Lower lobe of right lung (tissue), 2 donors: ENCODE data around the gene SORCS2. TPM values are rescaled to one million over a fixed set of nuclear protein-coding genes. Genes with fewer than 3 reads are reported as not detected.

Source experiments
- ATAC-seq, 2 donors: fragments of 200-7000 bp; cut with Tn5 transposase; one replicate each; pipeline ENCODE4 v1.9.1; 2020 to 2022; ENCODE audit warnings: mild to moderate bottlenecking in 2 of 2, moderate library complexity in 2 of 2
- DNase-seq: peaks from one replicate; pipeline ENCODE4 v3.0.0-alpha.2; 2020
- H3K27ac ChIP-seq: fragments of 200-600 bp; one replicate; pipeline ENCODE4 v1.8.0; 2022
- H3K27me3 ChIP-seq: fragments of 200-600 bp; one replicate; pipeline ENCODE4 v1.8.0; 2022; ENCODE audit warnings: low read depth
- H3K36me3 ChIP-seq: fragments of 200-600 bp; one replicate; pipeline ENCODE4 v1.8.0; 2022; ENCODE audit warnings: mild to moderate bottlenecking
- H3K4me1 ChIP-seq: fragments of 200-600 bp; one replicate; pipeline ENCODE4 v1.8.0; 2022
- H3K4me3 ChIP-seq: fragments of 200-600 bp; one replicate; pipeline ENCODE4 v1.8.0; 2022; ENCODE audit warnings: mild to moderate bottlenecking
- H3K9me3 ChIP-seq: fragments of 200-600 bp; one replicate; pipeline ENCODE4 v1.8.0; 2022
- CTCF ChIP-seq: fragments of 200-600 bp; IDR thresholded peaks from one replicate; pipeline ENCODE4 v1.8.0; 2022; ENCODE audit warnings: antibody characterized with exemption, mild to moderate bottlenecking
- intact Hi-C: fragments of 100-400 bp; cut with DNase I; formaldehyde crosslinking; loops from one replicate; pipeline ENCODE4 v1.11.0; 2022
- total RNA-seq: library from RNA; stranded (reverse); fragmentation: NEBNext Ultra II Directional; extraction: Animal tissue kit (Norgen Biotek cat#: 25700); gene quantifications from one replicate; pipeline ENCODE4 v1.2.1, GENCODE V29; 2021
- donor health status: DM: no; HTN: yes; CAD: no; lungs with severe emphysema.

The SORCS2 gene
- total RNA-seq, 1 donor from 2014 or later: 5.8 TPM

- no peak for TF ChIP-seq CTCF
- intact Hi-C loops: no loop called here
- no peaks in the 10 kb centered on the region for H3K27me3 ChIP-seq
- DNase-seq: no peak
- no peak for ATAC-seq
- H3K4me1 ChIP-seq: no peaks in the 10 kb centered on the region
- H3K36me3 ChIP-seq: no peaks in the 10 kb centered on the region
- H3K4me3 ChIP-seq: no peak overlapping the region
- H3K9me3 ChIP-seq: no peaks in the 10 kb centered on the region
- H3K27ac ChIP-seq: no peak overlapping the region
These were observed 367.5 kb downstream of the SORCS2 start for GRCh38 chr4:7559741-7560395.

- no peaks in the 10 kb centered on the region for H3K36me3 ChIP-seq
- no peak overlapping the region for H3K4me3 ChIP-seq
- DNase-seq (no peak), ATAC-seq (no peak)
- TF ChIP-seq CTCF: no peak
- no peaks in the 10 kb centered on the region for H3K4me1 ChIP-seq
- H3K27me3 ChIP-seq: no peaks in the 10 kb centered on the region
- no peak overlapping the region for H3K27ac ChIP-seq
- intact Hi-C loops: no loop called here
- no peaks in the 10 kb centered on the region for H3K9me3 ChIP-seq
These were observed 369.2 kb downstream of the SORCS2 start for GRCh38 chr4:7561557-7561956.

GRCh38 chr4:7564242-7564641, 371.9 kb downstream of the SORCS2 start:
- no peak for ATAC-seq
- no peak for TF ChIP-seq CTCF

GRCh38 chr4:7565483-7565882, 373.1 kb downstream of the SORCS2 start:
- no peak for TF ChIP-seq CTCF
- Histone ChIP-seq H3K36me3 (no peaks in the 10 kb centered on the region), H3K27ac (no peak overlapping the region), H3K9me3 (no peaks in the 10 kb centered on the region), H3K4me3 (no peak overlapping the region), H3K27me3 (no peaks in the 10 kb centered on the region), H3K4me1 (no peaks in the 10 kb centered on the region)
- DNase-seq (no peak), ATAC-seq (no peak)
- intact Hi-C loops: no loop called here

More at GRCh38 chr4:7564242-7564641, 371.9 kb downstream of the SORCS2 start:
- Histone ChIP-seq H3K4me3 (no peak overlapping the region), H3K27me3 (no peaks in the 10 kb centered on the region), H3K27ac (no peak overlapping the region), H3K9me3 (no peaks in the 10 kb centered on the region), H3K4me1 (no peaks in the 10 kb centered on the region), H3K36me3 (no peaks in the 10 kb centered on the region)
- DNase-seq: no peak
- intact Hi-C loops: no loop called here

- no peaks in the 10 kb centered on the region for H3K4me1 ChIP-seq
- no peaks in the 10 kb centered on the region for H3K27me3 ChIP-seq
- DNase-seq (no peak), ATAC-seq (no peak)
- TF ChIP-seq CTCF: no peak
- H3K36me3 ChIP-seq: no peaks in the 10 kb centered on the region
- H3K4me3 ChIP-seq: no peak overlapping the region
- H3K9me3 ChIP-seq: peaks cover 3% of the 10 kb centered on the region
- intact Hi-C loops: no loop called here
- no peak overlapping the region for H3K27ac ChIP-seq
These were observed 377.8 kb downstream of the SORCS2 start for GRCh38 chr4:7569810-7570783.
